SK-N-SH treated with all-trans-retinoic acid at 6 μM for 48 hours (cell line): Measurements from ENCODE around the gene BACH1.

Experiments used
- ARNTL ChIP-seq: fragments of 450-650 bp; formaldehyde crosslinking; IDR thresholded peaks from 2 replicates; pipeline ENCODE4 v1.5.0; 2020; ENCODE audit warnings: low read depth, mild to moderate bottlenecking, moderate library complexity, borderline replicate concordance
- BACH2 ChIP-seq: fragments of 250-450 bp; sonication (Bioruptor Pico); IDR thresholded peaks from 2 replicates; pipeline ENCODE4 v1.9.0; 2021; ENCODE audit warnings: mild to moderate bottlenecking, borderline replicate concordance
- ESRRG ChIP-seq: fragments of 250-450 bp; sonication (Bioruptor Pico); IDR thresholded peaks from 2 replicates; pipeline ENCODE4 v1.6.1; 2021; ENCODE audit warnings: mild to moderate bottlenecking
- ISL1 ChIP-seq: fragments of 250-450 bp; sonication (Bioruptor Pico); IDR thresholded peaks from 2 replicates; pipeline ENCODE4 v2.1.2; 2022; ENCODE audit warnings: mild to moderate bottlenecking, moderate library complexity
- OSR1 ChIP-seq: fragments of 250-450 bp; sonication (Bioruptor Pico); IDR thresholded peaks from 2 replicates; pipeline ENCODE4 v1.8.0; 2022; ENCODE audit warnings: moderate library complexity, mild to moderate bottlenecking, inconsistent platforms
- PPARA ChIP-seq: fragments of 250-450 bp; sonication (Bioruptor Pico); IDR thresholded peaks from 2 replicates; pipeline ENCODE4 v1.5.0; 2020; ENCODE audit warnings: mild to moderate bottlenecking, borderline replicate concordance
- RARB ChIP-seq: fragments of 250-450 bp; sonication (Bioruptor Pico); IDR thresholded peaks from 2 replicates; pipeline ENCODE4 v1.8.0; 2021; ENCODE audit warnings: mild to moderate bottlenecking, moderate library complexity
- SNAI2 ChIP-seq: fragments of 250-450 bp; sonication (Bioruptor Pico); IDR thresholded peaks from 2 replicates; pipeline ENCODE4 v1.5.0; 2020; ENCODE audit warnings: mild to moderate bottlenecking, moderate library complexity
- TOX ChIP-seq: fragments of 250-450 bp; sonication (Bioruptor Pico); IDR thresholded peaks from 2 replicates; pipeline ENCODE4 v1.8.0; 2021; ENCODE audit warnings: mild to moderate bottlenecking, moderate library complexity, borderline replicate concordance
- ZC3H10 ChIP-seq: fragments of 250-450 bp; sonication (Bioruptor Pico); IDR thresholded peaks from 2 replicates; pipeline ENCODE4 v1.5.1; 2021; ENCODE audit warnings: mild to moderate bottlenecking, moderate library complexity
- ZNF8 ChIP-seq: fragments of 450-650 bp; formaldehyde crosslinking; IDR thresholded peaks from 2 replicates; pipeline ENCODE4 v1.5.0; 2020; ENCODE audit warnings: mild to moderate bottlenecking, moderate library complexity
- TF ChIP-seq, protein P1 (sequence below): fragments of 250-450 bp; sonication (Bioruptor Pico); IDR thresholded peaks from 2 replicates; pipeline ENCODE4 v1.5.0; 2020; ENCODE audit warnings: mild to moderate bottlenecking, moderate library complexity
- TF ChIP-seq, protein P2 (sequence below): fragments of 250-450 bp; sonication (Bioruptor Pico); IDR thresholded peaks from 2 replicates; pipeline ENCODE4 v1.8.0; 2020; ENCODE audit warnings: mild to moderate bottlenecking, moderate library complexity, borderline replicate concordance
- TF ChIP-seq, protein P3 (sequence below): fragments of 250-450 bp; sonication (Bioruptor Pico); IDR thresholded peaks from 2 replicates; pipeline ENCODE4 v1.5.1; 2020; ENCODE audit warnings: low read depth, mild to moderate bottlenecking, moderate library complexity

DNA sequence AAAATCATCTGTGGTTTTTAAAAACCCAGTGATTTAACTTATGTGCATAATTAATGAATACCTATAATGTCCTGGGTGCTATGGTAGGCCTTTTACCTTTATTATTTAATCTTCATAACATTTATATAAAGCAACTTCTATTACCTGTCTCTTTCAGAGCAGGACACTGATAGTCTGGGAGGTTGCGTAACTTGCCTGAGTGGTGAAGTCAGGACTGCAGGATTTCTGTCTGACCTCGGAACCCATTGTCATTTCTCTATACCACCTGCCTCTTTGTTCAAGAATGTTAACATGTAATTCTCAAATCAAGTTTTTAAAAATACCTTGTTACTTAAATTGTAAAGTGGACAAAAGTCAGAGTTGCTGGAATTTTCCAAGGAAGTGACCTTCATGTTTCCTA is 41.0 kb upstream of the BACH1 start:
- TF ChIP-seq, protein P1, sequence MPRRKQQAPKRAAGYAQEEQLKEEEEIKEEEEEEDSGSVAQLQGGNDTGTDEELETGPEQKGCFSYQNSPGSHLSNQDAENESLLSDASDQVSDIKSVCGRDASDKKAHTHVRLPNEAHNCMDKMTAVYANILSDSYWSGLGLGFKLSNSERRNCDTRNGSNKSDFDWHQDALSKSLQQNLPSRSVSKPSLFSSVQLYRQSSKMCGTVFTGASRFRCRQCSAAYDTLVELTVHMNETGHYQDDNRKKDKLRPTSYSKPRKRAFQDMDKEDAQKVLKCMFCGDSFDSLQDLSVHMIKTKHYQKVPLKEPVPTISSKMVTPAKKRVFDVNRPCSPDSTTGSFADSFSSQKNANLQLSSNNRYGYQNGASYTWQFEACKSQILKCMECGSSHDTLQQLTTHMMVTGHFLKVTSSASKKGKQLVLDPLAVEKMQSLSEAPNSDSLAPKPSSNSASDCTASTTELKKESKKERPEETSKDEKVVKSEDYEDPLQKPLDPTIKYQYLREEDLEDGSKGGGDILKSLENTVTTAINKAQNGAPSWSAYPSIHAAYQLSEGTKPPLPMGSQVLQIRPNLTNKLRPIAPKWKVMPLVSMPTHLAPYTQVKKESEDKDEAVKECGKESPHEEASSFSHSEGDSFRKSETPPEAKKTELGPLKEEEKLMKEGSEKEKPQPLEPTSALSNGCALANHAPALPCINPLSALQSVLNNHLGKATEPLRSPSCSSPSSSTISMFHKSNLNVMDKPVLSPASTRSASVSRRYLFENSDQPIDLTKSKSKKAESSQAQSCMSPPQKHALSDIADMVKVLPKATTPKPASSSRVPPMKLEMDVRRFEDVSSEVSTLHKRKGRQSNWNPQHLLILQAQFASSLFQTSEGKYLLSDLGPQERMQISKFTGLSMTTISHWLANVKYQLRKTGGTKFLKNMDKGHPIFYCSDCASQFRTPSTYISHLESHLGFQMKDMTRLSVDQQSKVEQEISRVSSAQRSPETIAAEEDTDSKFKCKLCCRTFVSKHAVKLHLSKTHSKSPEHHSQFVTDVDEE (CRISPR knock-in tag): no peak
- TF ChIP-seq OSR1 (no peak), BACH2 (CRISPR knock-in tag) (no peak), ARNTL (CRISPR knock-in tag) (no peak), ZC3H10 (CRISPR knock-in tag) (no peak), RARB (CRISPR knock-in tag) (no peak), ESRRG (CRISPR knock-in tag) (no peak), SNAI2 (CRISPR knock-in tag) (no peak), PPARA (CRISPR knock-in tag) (no peak), ISL1 (CRISPR knock-in tag) (no peak), TOX (no peak), ZNF8 (CRISPR knock-in tag) (no peak)
- TF ChIP-seq, protein P2, sequence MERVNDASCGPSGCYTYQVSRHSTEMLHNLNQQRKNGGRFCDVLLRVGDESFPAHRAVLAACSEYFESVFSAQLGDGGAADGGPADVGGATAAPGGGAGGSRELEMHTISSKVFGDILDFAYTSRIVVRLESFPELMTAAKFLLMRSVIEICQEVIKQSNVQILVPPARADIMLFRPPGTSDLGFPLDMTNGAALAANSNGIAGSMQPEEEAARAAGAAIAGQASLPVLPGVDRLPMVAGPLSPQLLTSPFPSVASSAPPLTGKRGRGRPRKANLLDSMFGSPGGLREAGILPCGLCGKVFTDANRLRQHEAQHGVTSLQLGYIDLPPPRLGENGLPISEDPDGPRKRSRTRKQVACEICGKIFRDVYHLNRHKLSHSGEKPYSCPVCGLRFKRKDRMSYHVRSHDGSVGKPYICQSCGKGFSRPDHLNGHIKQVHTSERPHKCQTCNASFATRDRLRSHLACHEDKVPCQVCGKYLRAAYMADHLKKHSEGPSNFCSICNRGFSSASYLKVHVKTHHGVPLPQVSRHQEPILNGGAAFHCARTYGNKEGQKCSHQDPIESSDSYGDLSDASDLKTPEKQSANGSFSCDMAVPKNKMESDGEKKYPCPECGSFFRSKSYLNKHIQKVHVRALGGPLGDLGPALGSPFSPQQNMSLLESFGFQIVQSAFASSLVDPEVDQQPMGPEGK: no peak
- TF ChIP-seq, protein P3, sequence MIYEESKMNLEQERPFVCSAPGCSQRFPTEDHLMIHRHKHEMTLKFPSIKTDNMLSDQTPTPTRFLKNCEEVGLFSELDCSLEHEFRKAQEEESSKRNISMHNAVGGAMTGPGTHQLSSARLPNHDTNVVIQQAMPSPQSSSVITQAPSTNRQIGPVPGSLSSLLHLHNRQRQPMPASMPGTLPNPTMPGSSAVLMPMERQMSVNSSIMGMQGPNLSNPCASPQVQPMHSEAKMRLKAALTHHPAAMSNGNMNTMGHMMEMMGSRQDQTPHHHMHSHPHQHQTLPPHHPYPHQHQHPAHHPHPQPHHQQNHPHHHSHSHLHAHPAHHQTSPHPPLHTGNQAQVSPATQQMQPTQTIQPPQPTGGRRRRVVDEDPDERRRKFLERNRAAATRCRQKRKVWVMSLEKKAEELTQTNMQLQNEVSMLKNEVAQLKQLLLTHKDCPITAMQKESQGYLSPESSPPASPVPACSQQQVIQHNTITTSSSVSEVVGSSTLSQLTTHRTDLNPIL (CRISPR knock-in tag): no peak
